ENCODE results near the gene USPL1. TPM values are rescaled to one million over a fixed set of nuclear protein-coding genes. Genes with fewer than 3 reads are reported as not detected.
A peak's percentile ranks its signal among the peaks of the same experiment; 100 is the strongest.

USPL1 gene
- 16.4 and 21.2 TPM in 2 replicates for total RNA-seq

GRCh38 chr13:30617315-30618185 lies at the start of gene USPL1:
USPL1 (plus strand) TSS chr13:30617920; CDS start chr13:30621141, 3,221 bp downstream.
- no peak for TF ChIP-seq CTCF (IDR thresholded peaks at IDR 0.05; ENCODE audit: insufficient read depth, low read depth, low read length)
- peak; percentile 100 for DNase-seq (ENCODE audit: low read depth)
- peak within 1 kb of the TSS; percentile 85 for H3K4me3 ChIP-seq (ENCODE audit: low read depth, low read length)

GRCh38 chr13:30569901-30570576 lies 47.7 kb upstream of the USPL1 start:
- no peak overlapping the region for H3K4me3 ChIP-seq (ENCODE audit: low read depth, low read length)
- no peak for TF ChIP-seq CTCF (IDR thresholded peaks at IDR 0.05; ENCODE audit: insufficient read depth, low read depth, low read length)
- DNase-seq (ENCODE audit: low read depth), result peak; percentile 94

- no peak for DNase-seq (ENCODE audit: low read depth)
Measured at GRCh38 chr13:30570691-30571090, 47.0 kb upstream of the USPL1 start.

GRCh38 chr13:30572859-30573275 lies 44.9 kb upstream of the USPL1 start:
- peak; percentile 72 for DNase-seq (ENCODE audit: low read depth)
- TF ChIP-seq CTCF (IDR thresholded peaks at IDR 0.05; ENCODE audit: insufficient read depth, low read depth, low read length), result peak; percentile 14
- H3K4me3 ChIP-seq (ENCODE audit: low read depth, low read length), result peak overlapping the region; percentile 50

More at GRCh38 chr13:30570691-30571090, 47.0 kb upstream of the USPL1 start:
- TF ChIP-seq CTCF (IDR thresholded peaks at IDR 0.05; ENCODE audit: insufficient read depth, low read depth, low read length), result no peak
- no peak overlapping the region for H3K4me3 ChIP-seq (ENCODE audit: low read depth, low read length)

- no peak for TF ChIP-seq CTCF (IDR thresholded peaks at IDR 0.05; ENCODE audit: insufficient read depth, low read depth, low read length)
- peak; percentile 63 for DNase-seq (ENCODE audit: low read depth)
- H3K4me3 ChIP-seq (ENCODE audit: low read depth, low read length), result no peak overlapping the region
Measured at GRCh38 chr13:30576528-30576927, 41.2 kb upstream of the USPL1 start.

- no peak overlapping the region for H3K4me3 ChIP-seq (ENCODE audit: low read depth, low read length)
- TF ChIP-seq CTCF (IDR thresholded peaks at IDR 0.05; ENCODE audit: insufficient read depth, low read depth, low read length), result no peak
- DNase-seq (ENCODE audit: low read depth), result peak; percentile 94
Measured at GRCh38 chr13:30577401-30577852, 40.3 kb upstream of the USPL1 start.
